Gastroesophageal sphincter (tissue), 4 donors: ENCODE results near the gene TBX3. TPM values are rescaled to one million over a fixed set of nuclear protein-coding genes. Genes with fewer than 3 reads are reported as not detected.

Experiments used
- ATAC-seq: fragments of 150-250 bp; one replicate; pipeline ENCODE4 v1.9.1; 2016; ENCODE audit warnings: mild to moderate bottlenecking, moderate library complexity
- H3K27ac ChIP-seq, 4 donors: fragments of 200-600 bp; sonication (generic) in 3 of 4; 1 replicate in 3 of 4; 2 replicates in 1 of 4; pipeline ENCODE4 v1.5.1; 2016 to 2019
- H3K27me3 ChIP-seq: fragments of 200-600 bp; sonication (generic); one replicate; pipeline ENCODE4 v1.5.1; 2019
- H3K36me3 ChIP-seq, 2 donors: fragments of 200-600 bp; sonication (generic); one replicate each; pipeline ENCODE4 v1.5.1; 2019; ENCODE audit warnings: control low read depth in 1 of 2
- H3K4me1 ChIP-seq, 3 donors: fragments of 200-600 bp; sonication (generic); 1 replicate in 2 of 3; 2 replicates in 1 of 3; pipeline ENCODE4 v1.5.1; 2016 to 2019; ENCODE audit warnings: control low read depth in 2 of 3
- H3K4me3 ChIP-seq, 2 donors: fragments of 200-600 bp; sonication (generic); one replicate each; pipeline ENCODE4 v1.5.1; 2019; ENCODE audit warnings: mild to moderate bottlenecking in 1 of 2, moderate library complexity in 1 of 2
- H3K9me3 ChIP-seq, 3 donors: fragments of 200-600 bp; sonication (generic); one replicate each; pipeline ENCODE4 v1.5.1; 2017 to 2019; ENCODE audit warnings: control low read depth in 2 of 3
- CTCF ChIP-seq, 4 experiments: fragments of 200-600 bp in 2 of 4; fragments of 450-650 bp in 2 of 4; sonication (generic) in 1 of 4; IDR thresholded peaks; one replicate each; pipeline ENCODE4 v1.5.1; 2017 to 2019; ENCODE audit warnings: antibody characterized with exemption in 4 of 4, mild to moderate bottlenecking in 2 of 4, moderate library complexity in 2 of 4
- EP300 ChIP-seq: sonication (generic); formaldehyde crosslinking; IDR thresholded peaks from one replicate; pipeline ENCODE4 v1.6.1; 2017; ENCODE audit warnings: antibody characterized with exemption, mild to moderate bottlenecking
- POLR2A ChIP-seq, 2 donors: fragments of 450-650 bp; IDR thresholded peaks; one replicate each; pipeline ENCODE4 v1.6.1; 2017; ENCODE audit warnings: antibody characterized with exemption in 2 of 2, mild to moderate bottlenecking in 2 of 2, moderate library complexity in 1 of 2
- POLR2AphosphoS5 ChIP-seq: sonication (generic); formaldehyde crosslinking; IDR thresholded peaks from one replicate; pipeline ENCODE4 v1.6.1; 2017; ENCODE audit warnings: antibody characterized with exemption
- WGBS, 2 donors: methylation state at CpG; one replicate each; pipeline ENCODE4 v1.1.5; 2018; ENCODE audit warnings: low coverage in 1 of 2; 5-methylcytosine and 5-hydroxymethylcytosine counted together
- total RNA-seq, 4 donors: library from RNA; depleted of rRNA; stranded (reverse); fragments of >200 nt; gene quantifications; one replicate each; pipeline ENCODE4 v1.1.0, GENCODE V29; 2016

The TBX3 gene
- total RNA-seq, 4 donors from 2014 or later: 6.9 to 17.4 (median 10.0) TPM

GRCh38 chr12:114685869-114686268 lies 1.9 kb upstream of the TBX3 start:
- H3K27me3 ChIP-seq: peaks cover 53% of the 10 kb centered on the region
- ATAC-seq: no peak
- H3K27ac ChIP-seq: peak overlapping the region in 1 of 4 donors; percentile 89
- TF ChIP-seq CTCF (IDR thresholded peaks at IDR 0.05): no peak
- no peak for TF ChIP-seq POLR2AphosphoS5
- TF ChIP-seq POLR2A (IDR thresholded peaks at IDR 0.05): no peak
- TF ChIP-seq EP300: no peak
- H3K4me3 ChIP-seq: no peak overlapping the region
- no peaks in the 10 kb centered on the region for H3K9me3 ChIP-seq
- 90% methylated on average over 14 of the region's 17 CpGs; no CpG with 5 or more reads in 1 of the 2 donors for WGBS, 2 donors
- no peaks in the 10 kb centered on the region for H3K36me3 ChIP-seq
- H3K4me1 ChIP-seq: peaks cover 0 to 31% (median 3%) of the 10 kb centered on the region in 3 donors

GRCh38 chr12:114685320-114685781 lies 1.4 kb upstream of the TBX3 start:
- Histone ChIP-seq H3K27me3 (peaks cover 48% of the 10 kb centered on the region), H3K36me3 (no peaks in the 10 kb centered on the region), H3K4me3 (peak overlapping the region; percentile 56 to 71), H3K9me3 (no peaks in the 10 kb centered on the region), H3K27ac (peak overlapping the region in 3 of 4 donors; percentile 86 to 89 (median 87)), H3K4me1 (peaks cover 0 to 36% (median 3%) of the 10 kb centered on the region in 3 donors)
- no peak for TF ChIP-seq CTCF (IDR thresholded peaks at IDR 0.05)
- no peak for TF ChIP-seq EP300
- TF ChIP-seq POLR2AphosphoS5: no peak
- TF ChIP-seq POLR2A (IDR thresholded peaks at IDR 0.05): no peak
- WGBS, 2 donors: 14 to 74% methylated on average over 10 to 16 of the region's 25 CpGs
- no peak for ATAC-seq

GRCh38 chr12:114684870-114685273 lies 897 bp upstream of the TBX3 start:
- no peak for TF ChIP-seq POLR2AphosphoS5
- TF ChIP-seq EP300: no peak
- Histone ChIP-seq H3K27me3 (peaks cover 43% of the 10 kb centered on the region), H3K4me3 (peak overlapping the region; percentile 56 to 71), H3K27ac (peak overlapping the region; percentile 70 to 89 (median 86)), H3K9me3 (no peaks in the 10 kb centered on the region), H3K36me3 (peaks cover 0 to under 1% of the 10 kb centered on the region in 2 donors), H3K4me1 (peaks cover 0 to 39% (median 3%) of the 10 kb centered on the region in 3 donors)
- ATAC-seq: no peak
- WGBS, 2 donors: 0 to 3% methylated on average over 5 to 9 of the region's 24 CpGs

- peaks cover 0 to 12% of the 10 kb centered on the region in 2 donors for H3K36me3 ChIP-seq
- peak; percentile 0 for ATAC-seq
- peak overlapping the region; percentile 70 to 89 (median 86) for H3K27ac ChIP-seq
- peaks cover 32% of the 10 kb centered on the region for H3K27me3 ChIP-seq
- TF ChIP-seq POLR2A (IDR thresholded peaks at IDR 0.05): no peak
- peak in 1 of 4 experiments; percentile 24 for TF ChIP-seq CTCF (IDR thresholded peaks at IDR 0.05)
- no peaks in the 10 kb centered on the region for H3K9me3 ChIP-seq
- H3K4me3 ChIP-seq: peak overlapping the region; percentile 56 to 71
- H3K4me1 ChIP-seq: peaks cover 0 to 50% (median 3%) of the 10 kb centered on the region in 3 donors
- 0 to 1% methylated on average over 10 to 12 of the region's 19 CpGs for WGBS, 2 donors
Measured at GRCh38 chr12:114683709-114684097, 272 bp downstream of the TBX3 start.

- Histone ChIP-seq H3K4me1 (peaks cover 0 to 52% (median 3%) of the 10 kb centered on the region in 3 donors), H3K27me3 (peaks cover 26% of the 10 kb centered on the region), H3K4me3 (peak overlapping the region; percentile 56 to 71), H3K9me3 (no peaks in the 10 kb centered on the region), H3K27ac (peak overlapping the region; percentile 70 to 89 (median 86)), H3K36me3 (peaks cover 0 to 19% of the 10 kb centered on the region in 2 donors)
- 0 to 1% methylated on average over 13 to 25 of the region's 56 CpGs for WGBS, 2 donors
- ATAC-seq: no peak
- TF ChIP-seq EP300 (no peak), POLR2A (IDR thresholded peaks at IDR 0.05) (no peak), CTCF (IDR thresholded peaks at IDR 0.05) (peak in 1 of 4 experiments; percentile 51), POLR2AphosphoS5 (no peak)
Measured at GRCh38 chr12:114682785-114683708, 928 bp downstream of the TBX3 start.
